H1 (cell line): ENCODE measurements around the gene ACAD11.

Experiments used
- CTCF ChIP-seq, 3 experiments: IDR thresholded peaks; 1 replicate in 2 of 3; 2 replicates in 1 of 3; pipeline versions ENCODE4 v1.5.1 to v1.6.1; 2011; ENCODE audit warnings: low read length in 3 of 3, mild to moderate bottlenecking in 3 of 3, inconsistent platforms in 2 of 3, low read depth in 1 of 3, moderate library complexity in 1 of 3; ENCODE audit not compliant: insufficient read depth in 1 of 3; ENCODE audit errors: control extremely low read depth in 1 of 3
- EP300 ChIP-seq, 2 experiments: IDR thresholded peaks; 1 replicate in 1 of 2; 2 replicates in 1 of 2; pipeline ENCODE4 v1.6.1; 2011 to 2012; ENCODE audit warnings: low read depth in 2 of 2, low read length in 2 of 2, mild to moderate bottlenecking in 2 of 2, borderline replicate concordance in 1 of 2, inconsistent platforms in 1 of 2, moderate library complexity in 1 of 2

GRCh38 chr3:132606085-132606484 is 53.5 kb downstream of the ACAD11 start:
- TF ChIP-seq CTCF (IDR thresholded peaks at IDR 0.05; ENCODE audit: control extremely low read depth in 1 of 3, insufficient read depth in 1 of 3, low read depth in 1 of 3, low read length in 3 of 3) = no peak
- TF ChIP-seq EP300 (IDR thresholded peaks at IDR 0.05; ENCODE audit: borderline replicate concordance in 1 of 2, low read depth in 2 of 2, low read length in 2 of 2) = no peak
